ENCODE data around the gene SNED1.

SNED1 gene

GRCh38 chr2:241025639-241026038 is 27.2 kb downstream of the SNED1 start:
- Histone ChIP-seq H3K36me3 (replicated peaks; ENCODE audit: insufficient read depth, low read length) (no peaks in the 10 kb centered on the region), H2AFZ (ENCODE audit: low read length) (no peak overlapping the region), H3K9me2 (replicated peaks; ENCODE audit: insufficient read depth, low read length) (no peaks in the 10 kb centered on the region), H3K27ac (ENCODE audit: low read length) (no peak overlapping the region), H3K27me3 (replicated peaks; ENCODE audit: insufficient read depth, low read length) (peaks cover 33% of the 10 kb centered on the region), H3K4me1 (ENCODE audit: low read length) (no peaks in the 10 kb centered on the region), H3F3A (ENCODE audit: insufficient read depth, low read length) (no peaks in the 10 kb centered on the region), H3K79me2 (ENCODE audit: low read length) (no peaks in the 10 kb centered on the region), H3K9me3 (replicated peaks; ENCODE audit: insufficient read depth, low read length) (no peaks in the 10 kb centered on the region), H3K9ac (ENCODE audit: low read length) (no peak overlapping the region), H3K4me3 (ENCODE audit: low read length) (no peak overlapping the region), H3K4me2 (ENCODE audit: low read depth, low read length) (no peak overlapping the region), H4K20me1 (ENCODE audit: insufficient read depth, low read length) (no peaks in the 10 kb centered on the region)
- no peak for DNase-seq
- TF ChIP-seq EZH2phosphoT487 (IDR thresholded peaks at IDR 0.05; ENCODE audit: low read length), result no peak
- no peak for TF ChIP-seq EZH2 (optimal IDR thresholded peaks at IDR 0.05; ENCODE audit: low read depth, low read length)
- no peak for TF ChIP-seq CTCF (IDR thresholded peaks at IDR 0.05; ENCODE audit: low read length)

GRCh38 chr2:241029599-241030332 is 31.3 kb downstream of the SNED1 start:
- H3K4me1 ChIP-seq (ENCODE audit: low read length), result no peaks in the 10 kb centered on the region
- H3K79me2 ChIP-seq (ENCODE audit: low read length), result no peaks in the 10 kb centered on the region
- H3F3A ChIP-seq (ENCODE audit: insufficient read depth, low read length), result no peaks in the 10 kb centered on the region

GRCh38 chr2:241030333-241030680 is 31.9 kb downstream of the SNED1 start:
- Histone ChIP-seq H3F3A (ENCODE audit: insufficient read depth, low read length) (no peaks in the 10 kb centered on the region), H3K4me2 (ENCODE audit: low read depth, low read length) (no peak overlapping the region), H3K27ac (ENCODE audit: low read length) (no peak overlapping the region), H3K9me2 (replicated peaks; ENCODE audit: insufficient read depth, low read length) (no peaks in the 10 kb centered on the region), H3K36me3 (replicated peaks; ENCODE audit: insufficient read depth, low read length) (no peaks in the 10 kb centered on the region), H2AFZ (ENCODE audit: low read length) (no peak overlapping the region), H3K9ac (ENCODE audit: low read length) (no peak overlapping the region), H3K27me3 (replicated peaks; ENCODE audit: insufficient read depth, low read length) (peaks cover 14% of the 10 kb centered on the region), H4K20me1 (ENCODE audit: insufficient read depth, low read length) (no peaks in the 10 kb centered on the region), H3K79me2 (ENCODE audit: low read length) (no peaks in the 10 kb centered on the region), H3K9me3 (replicated peaks; ENCODE audit: insufficient read depth, low read length) (no peaks in the 10 kb centered on the region), H3K4me1 (ENCODE audit: low read length) (no peaks in the 10 kb centered on the region), H3K4me3 (ENCODE audit: low read length) (no peak overlapping the region)
- DNase-seq, result no peak
- no peak for TF ChIP-seq CTCF (IDR thresholded peaks at IDR 0.05; ENCODE audit: low read length)
- no peak for TF ChIP-seq EZH2 (optimal IDR thresholded peaks at IDR 0.05; ENCODE audit: low read depth, low read length)
- no peak for TF ChIP-seq EZH2phosphoT487 (IDR thresholded peaks at IDR 0.05; ENCODE audit: low read length)

More at GRCh38 chr2:241029599-241030332, 31.3 kb downstream of the SNED1 start:
- TF ChIP-seq CTCF (IDR thresholded peaks at IDR 0.05; ENCODE audit: low read length) (no peak), EZH2 (optimal IDR thresholded peaks at IDR 0.05; ENCODE audit: low read depth, low read length) (no peak), EZH2phosphoT487 (IDR thresholded peaks at IDR 0.05; ENCODE audit: low read length) (no peak)
- Histone ChIP-seq H3K27ac (ENCODE audit: low read length) (no peak overlapping the region), H3K9me2 (replicated peaks; ENCODE audit: insufficient read depth, low read length) (no peaks in the 10 kb centered on the region), H3K36me3 (replicated peaks; ENCODE audit: insufficient read depth, low read length) (no peaks in the 10 kb centered on the region), H3K9ac (ENCODE audit: low read length) (no peak overlapping the region), H3K4me3 (ENCODE audit: low read length) (no peak overlapping the region), H3K27me3 (replicated peaks; ENCODE audit: insufficient read depth, low read length) (peaks cover 14% of the 10 kb centered on the region), H3K4me2 (ENCODE audit: low read depth, low read length) (no peak overlapping the region), H4K20me1 (ENCODE audit: insufficient read depth, low read length) (no peaks in the 10 kb centered on the region), H2AFZ (ENCODE audit: low read length) (no peak overlapping the region), H3K9me3 (replicated peaks; ENCODE audit: insufficient read depth, low read length) (no peaks in the 10 kb centered on the region)
- no peak for DNase-seq
